Spleen (tissue), 11 donors: ENCODE data around the gene DPY19L3. TPM values are rescaled to one million over a fixed set of nuclear protein-coding genes. Genes with fewer than 3 reads are reported as not detected.

Experiments used
- DNase-seq: peaks from one replicate; pipeline ENCODE4 v3.0.0-alpha.2; 2020
- H3K27ac ChIP-seq, 8 donors: fragments of 200-600 bp; sonication (generic) in 7 of 8; 1 replicate in 4 of 8; 2 replicates in 4 of 8; pipeline versions ENCODE4 v1.5.0 to v1.8.0; 2016 to 2021; ENCODE audit warnings: inconsistent platforms in 4 of 8, mild to moderate bottlenecking in 4 of 8, moderate library complexity in 1 of 8
- H3K27me3 ChIP-seq, 7 donors: fragments of 200-600 bp; sonication (generic) in 6 of 7; replicated peaks in 1 of 7; 1 replicate in 4 of 7; 2 replicates in 3 of 7; pipeline versions ENCODE4 v1.5.0 to v1.8.0; 2016 to 2021; ENCODE audit warnings: inconsistent platforms in 3 of 7, mild to moderate bottlenecking in 1 of 7
- H3K36me3 ChIP-seq, 6 donors: fragments of 200-600 bp; sonication (generic) in 5 of 6; 1 replicate in 4 of 6; 2 replicates in 2 of 6; pipeline versions ENCODE4 v1.5.0 to v1.8.0; 2016 to 2021; ENCODE audit warnings: inconsistent platforms in 2 of 6
- H3K4me1 ChIP-seq, 6 donors: fragments of 200-600 bp; sonication (generic) in 5 of 6; 1 replicate in 3 of 6; 2 replicates in 3 of 6; pipeline versions ENCODE4 v1.5.0 to v1.8.0; 2016 to 2021; ENCODE audit warnings: inconsistent platforms in 3 of 6
- H3K4me3 ChIP-seq, 8 donors: fragments of 200-600 bp; sonication (generic) in 7 of 8; 1 replicate in 4 of 8; 2 replicates in 4 of 8; pipeline versions ENCODE4 v1.5.0 to v1.8.0; 2016 to 2021; ENCODE audit warnings: inconsistent platforms in 4 of 8, mild to moderate bottlenecking in 4 of 8, moderate library complexity in 2 of 8
- H3K9me3 ChIP-seq, 8 donors: fragments of 200-600 bp; sonication (generic) in 7 of 8; 1 replicate in 4 of 8; 2 replicates in 4 of 8; pipeline versions ENCODE4 v1.5.0 to v1.8.0; 2016 to 2021; ENCODE audit warnings: inconsistent platforms in 4 of 8
- CTCF ChIP-seq, 11 experiments: fragments of 200-600 bp in 7 of 11; fragments of 450-650 bp in 4 of 11; sonication (generic) in 4 of 11; IDR thresholded peaks in 8 of 11; conservative IDR thresholded peaks in 3 of 11; 1 replicate in 7 of 11; 2 replicates in 4 of 11; pipeline versions ENCODE4 v1.4.0 to v1.8.0; 2016 to 2021; ENCODE audit warnings: antibody characterized with exemption in 11 of 11, inconsistent platforms in 4 of 11, mild to moderate bottlenecking in 1 of 11
- POLR2A ChIP-seq, 3 donors: fragments of 450-650 bp; IDR thresholded peaks; one replicate each; pipeline ENCODE4 v1.5.1; 2017; ENCODE audit warnings: antibody characterized with exemption in 3 of 3, mild to moderate bottlenecking in 1 of 3
- POLR2AphosphoS5 ChIP-seq, 3 donors: sonication (generic); formaldehyde crosslinking; IDR thresholded peaks; one replicate each; pipeline ENCODE4 v1.5.1; 2017; ENCODE audit warnings: antibody characterized with exemption in 3 of 3
- WGBS, 5 donors: extraction: QIAGEN DNeasy Blood & Tissue Kit in 3 of 5; methylation state at CpG; one replicate each; pipeline versions ENCODE4 v1.1.5 to v1.1.7; 2013 to 2018; 5-methylcytosine and 5-hydroxymethylcytosine counted together
- intact Hi-C: fragments of 100-400 bp; cut with DNase I; formaldehyde crosslinking; loops from one replicate; pipeline ENCODE4 v1.15.0; 2023; ENCODE audit warnings: low total_unique reads
- polyA plus RNA-seq, 3 donors: library from polyadenylated mRNA; stranded (reverse); fragments of 200-250 nt; gene quantifications; one replicate each; pipeline ENCODE4 v1.2.1, GENCODE V29; 2013
- total RNA-seq, 7 donors: library from RNA; depleted of rRNA in 3 of 7; stranded (reverse); fragments of >200 nt in 3 of 7; fragmentation: NEBNext Ultra II Directional in 4 of 7; extraction: Animal tissue kit (Norgen Biotek cat#: 25700) in 4 of 7; gene quantifications; one replicate each; pipeline versions ENCODE4 v1.1.0 to v1.2.1, GENCODE V29; 2016 to 2021
- donor health status: healthy with polysubstance abuse.
- donor health status: DM: no; HTN: no; CAD: no; lungs with moderate emphysema.
- donor health status: DM: no; HTN: no; CAD: no.
- donor health status: Bipolar disorder and iron deficiency.
- donor health status: healthy.
- donor health status: DM: no; HTN: no; CAD: no.
- donor health status: DM: yes; HTN: yes; CAD: no.

The DPY19L3 gene
- total and polyA plus RNA-seq, 10 donors = 5.3 to 57.5 (median 39.4) TPM

- H3K27ac ChIP-seq = no peak overlapping the region
- intact Hi-C loops = no loop called here
- TF ChIP-seq POLR2AphosphoS5 (IDR thresholded peaks at IDR 0.05) (no peak), POLR2A (IDR thresholded peaks at IDR 0.05) (no peak), CTCF (IDR thresholded peaks at IDR 0.05 in 8 of 11, conservative IDR thresholded peaks at IDR 0.05 in 3 of 11) (no peak)
- H3K4me3 ChIP-seq = no peak overlapping the region
- no peaks in the 10 kb centered on the region for H3K9me3 ChIP-seq
- peaks cover 0 to 6% (median 0%) of the 10 kb centered on the region in 6 donors for H3K4me1 ChIP-seq
- peaks cover 0 to 37% (median 0%) of the 10 kb centered on the region in 6 donors for H3K36me3 ChIP-seq
- DNase-seq = no peak
- H3K27me3 ChIP-seq = no peaks in the 10 kb centered on the region
- 90 to 99% (median 98%) methylated on average over 3 of the region's 3 CpGs for WGBS, 5 donors
Observed at GRCh38 chr19:32427536-32427935, 22.0 kb downstream of the DPY19L3 start.

GRCh38 chr19:32436692-32437091, 31.1 kb downstream of the DPY19L3 start:
- Histone ChIP-seq H3K4me1 (no peaks in the 10 kb centered on the region), H3K4me3 (no peak overlapping the region), H3K9me3 (no peaks in the 10 kb centered on the region), H3K27me3 (no peaks in the 10 kb centered on the region), H3K27ac (no peak overlapping the region), H3K36me3 (peaks cover 0 to 91% (median 17%) of the 10 kb centered on the region in 6 donors)
- TF ChIP-seq POLR2AphosphoS5 (IDR thresholded peaks at IDR 0.05) = no peak
- TF ChIP-seq CTCF (IDR thresholded peaks at IDR 0.05 in 8 of 11, conservative IDR thresholded peaks at IDR 0.05 in 3 of 11) = no peak
- no peak for TF ChIP-seq POLR2A (IDR thresholded peaks at IDR 0.05)
- DNase-seq = no peak
- WGBS, 5 donors = 89 to 98% (median 93%) methylated on average over 6 of the region's 6 CpGs
- intact Hi-C loops = no loop called here

GRCh38 chr19:32437096-32437495, 31.5 kb downstream of the DPY19L3 start:
- Histone ChIP-seq H3K27ac (no peak overlapping the region), H3K4me3 (no peak overlapping the region), H3K9me3 (no peaks in the 10 kb centered on the region), H3K27me3 (no peaks in the 10 kb centered on the region), H3K36me3 (peaks cover 0 to 95% (median 18%) of the 10 kb centered on the region in 6 donors), H3K4me1 (no peaks in the 10 kb centered on the region)
- no peak for TF ChIP-seq POLR2AphosphoS5 (IDR thresholded peaks at IDR 0.05)
- no peak for TF ChIP-seq CTCF (IDR thresholded peaks at IDR 0.05 in 8 of 11, conservative IDR thresholded peaks at IDR 0.05 in 3 of 11)
- no peak for TF ChIP-seq POLR2A (IDR thresholded peaks at IDR 0.05)
- DNase-seq = no peak
- 89 to 96% (median 93%) methylated on average over 1 of the region's 1 CpG for WGBS, 5 donors
- intact Hi-C loops = no loop called here

- 90 to 98% (median 97%) methylated on average over 2 of the region's 2 CpGs for WGBS, 5 donors
Observed at GRCh38 chr19:32438751-32439150, 33.2 kb downstream of the DPY19L3 start.

More at GRCh38 chr19:32438751-32439150, 33.2 kb downstream of the DPY19L3 start:
- no peak for TF ChIP-seq POLR2AphosphoS5 (IDR thresholded peaks at IDR 0.05)
- no peak for TF ChIP-seq CTCF (IDR thresholded peaks at IDR 0.05 in 8 of 11, conservative IDR thresholded peaks at IDR 0.05 in 3 of 11)
- TF ChIP-seq POLR2A (IDR thresholded peaks at IDR 0.05) = no peak
- DNase-seq = no peak
- no peak overlapping the region for H3K4me3 ChIP-seq
- intact Hi-C loops = no loop called here
- H3K27me3 ChIP-seq = no peaks in the 10 kb centered on the region
- no peaks in the 10 kb centered on the region for H3K4me1 ChIP-seq
- H3K36me3 ChIP-seq = peaks cover 0 to 98% (median 23%) of the 10 kb centered on the region in 6 donors
- no peak overlapping the region for H3K27ac ChIP-seq
- H3K9me3 ChIP-seq = no peaks in the 10 kb centered on the region
